Esophagus (tissue), 2 donors: Measurements from ENCODE around the gene UBE2L5. TPM values are rescaled to one million over a fixed set of nuclear protein-coding genes. Genes with fewer than 3 reads are reported as not detected.
A peak's percentile ranks its signal among the peaks of the same experiment; 100 is the strongest.

Experiments used
- H3K27ac ChIP-seq, 2 donors: one replicate each; pipeline ENCODE4 v1.5.1; 2013; ENCODE audit warnings: low read depth in 2 of 2, mild to moderate bottlenecking in 2 of 2, inconsistent platforms in 1 of 2, low read length in 1 of 2, moderate library complexity in 1 of 2
- H3K27me3 ChIP-seq, 2 donors: one replicate each; pipeline ENCODE4 v1.6.1; 2013; ENCODE audit warnings: low read length in 2 of 2, control low read depth in 1 of 2, mild to moderate bottlenecking in 1 of 2; ENCODE audit not compliant: insufficient read depth in 2 of 2, control insufficient read depth in 1 of 2
- H3K36me3 ChIP-seq, 2 donors: one replicate each; pipeline ENCODE4 v1.6.1; 2013; ENCODE audit warnings: low read length in 1 of 2; ENCODE audit not compliant: control insufficient read depth in 2 of 2, insufficient read depth in 2 of 2
- H3K4me1 ChIP-seq, 2 donors: one replicate each; pipeline ENCODE4 v1.6.1; 2013; ENCODE audit warnings: low read length in 1 of 2; ENCODE audit not compliant: control insufficient read depth in 2 of 2, insufficient read depth in 2 of 2
- H3K4me3 ChIP-seq, 2 donors: one replicate each; pipeline ENCODE4 v1.5.1; 2013; ENCODE audit warnings: low read length in 2 of 2, mild to moderate bottlenecking in 2 of 2, low read depth in 1 of 2, moderate library complexity in 1 of 2
- H3K9me3 ChIP-seq, 2 donors: one replicate each; pipeline ENCODE4 v1.6.1; 2013; ENCODE audit warnings: mild to moderate bottlenecking in 2 of 2, low read depth in 1 of 2, low read length in 1 of 2, moderate library complexity in 1 of 2; ENCODE audit not compliant: control insufficient read depth in 2 of 2, insufficient read depth in 1 of 2
- WGBS, 2 donors: extraction: QIAGEN DNeasy Blood & Tissue Kit; methylation state at CpG; one replicate each; pipeline ENCODE4 v1.1.7; 2013; 5-methylcytosine and 5-hydroxymethylcytosine counted together
- polyA plus RNA-seq, 2 donors: library from polyadenylated mRNA; stranded (reverse); fragments of 200-250 nt; gene quantifications; one replicate each; pipeline ENCODE4 v1.2.3, GENCODE V29; 2013
- donor health status: healthy with polysubstance abuse.
- donor health status: Bipolar disorder and iron deficiency.

UBE2L5 gene
- polyA plus RNA-seq, 2 donors = 0.06 to 0.45 TPM

- Histone ChIP-seq H3K4me3 (peak overlapping the region; percentile 65 to 96), H3K27ac (peak overlapping the region; percentile 99 to 100), H3K9me3 (no peaks in the 10 kb centered on the region), H3K4me1 (peaks cover 2 to 4% of the 10 kb centered on the region in 2 donors), H3K27me3 (no peaks in the 10 kb centered on the region), H3K36me3 (peaks cover 0 to 2% of the 10 kb centered on the region in 2 donors)
- WGBS, 2 donors = 0% methylated on average over 33 to 129 of the region's 136 CpGs
Observed at GRCh38 chr13:30464496-30465342, 42.4 kb downstream of the UBE2L5 start.

- H3K4me1 ChIP-seq = peaks cover 2 to 4% of the 10 kb centered on the region in 2 donors
- WGBS, 2 donors = 1% methylated on average over 17 to 41 of the region's 41 CpGs
- no peaks in the 10 kb centered on the region for H3K27me3 ChIP-seq
- H3K4me3 ChIP-seq = peak overlapping the region; percentile 72 to 96
- H3K27ac ChIP-seq = peak overlapping the region; percentile 99 to 100
- H3K9me3 ChIP-seq = no peaks in the 10 kb centered on the region
- peaks cover 0 to 2% of the 10 kb centered on the region in 2 donors for H3K36me3 ChIP-seq
Observed at GRCh38 chr13:30465343-30465592, 43.0 kb downstream of the UBE2L5 start.

- peaks cover 2 to 4% of the 10 kb centered on the region in 2 donors for H3K4me1 ChIP-seq
- H3K27ac ChIP-seq = peak within 1 kb of the TSS; percentile 99 to 100
- no peaks in the 10 kb centered on the region for H3K27me3 ChIP-seq
- peaks cover 0 to 2% of the 10 kb centered on the region in 2 donors for H3K36me3 ChIP-seq
- no peaks in the 10 kb centered on the region for H3K9me3 ChIP-seq
- H3K4me3 ChIP-seq = peak within 1 kb of the TSS; percentile 72 to 96
- WGBS, 2 donors = 0% methylated on average over 41 to 57 of the region's 57 CpGs
Observed at GRCh38 chr13:30465593-30466357, 43.5 kb downstream of the UBE2L5 start, which contains the start of gene HMGB1. Gene HMGB1, minus strand, starts transcription at chr13:30465936. Its CDS starts 2,256 bp downstream, at chr13:30463680.

- no peaks in the 10 kb centered on the region for H3K27me3 ChIP-seq
- 8 to 9% methylated on average over 11 of the region's 11 CpGs for whole genome bisulfite sequencing, 2 donors
- peaks cover 2 to 4% of the 10 kb centered on the region in 2 donors for H3K4me1 ChIP-seq
- H3K36me3 ChIP-seq = peaks cover 0 to 2% of the 10 kb centered on the region in 2 donors
- peak overlapping the region; percentile 10 to 99 for H3K27ac ChIP-seq
- H3K4me3 ChIP-seq = no peak overlapping the region
- H3K9me3 ChIP-seq = no peaks in the 10 kb centered on the region
Observed at GRCh38 chr13:30466358-30466714, 44.0 kb downstream of the UBE2L5 start.

- 52 to 57% methylated on average over 4 of the region's 4 CpGs for WGBS, 2 donors
- Histone ChIP-seq H3K9me3 (no peaks in the 10 kb centered on the region), H3K27me3 (no peaks in the 10 kb centered on the region), H3K27ac (no peak overlapping the region), H3K36me3 (peaks cover 0 to 2% of the 10 kb centered on the region in 2 donors), H3K4me3 (no peak overlapping the region), H3K4me1 (peaks cover 2 to 4% of the 10 kb centered on the region in 2 donors)
Observed at GRCh38 chr13:30466841-30467252, 44.6 kb downstream of the UBE2L5 start.

- H3K27ac ChIP-seq = no peak overlapping the region
- no peaks in the 10 kb centered on the region for H3K27me3 ChIP-seq
- no peaks in the 10 kb centered on the region for H3K9me3 ChIP-seq
- 95 to 97% methylated on average over 1 of the region's 1 CpG for WGBS, 2 donors
- no peaks in the 10 kb centered on the region for H3K36me3 ChIP-seq
- H3K4me1 ChIP-seq = no peaks in the 10 kb centered on the region
- no peak overlapping the region for H3K4me3 ChIP-seq
Observed at GRCh38 chr13:30473675-30474074, 51.4 kb downstream of the UBE2L5 start.

- Histone ChIP-seq H3K27me3 (no peaks in the 10 kb centered on the region), H3K4me3 (no peak overlapping the region), H3K4me1 (no peaks in the 10 kb centered on the region), H3K9me3 (no peaks in the 10 kb centered on the region), H3K36me3 (no peaks in the 10 kb centered on the region), H3K27ac (no peak overlapping the region)
- WGBS, 2 donors = 56 to 65% methylated on average over 4 of the region's 4 CpGs
Observed at GRCh38 chr13:30477346-30478195, 55.3 kb downstream of the UBE2L5 start.
